HCT116 (cell line): ENCODE results near the gene TBRG1. TPM values are rescaled to one million over a fixed set of nuclear protein-coding genes. Genes with fewer than 3 reads are reported as not detected.

Experiments
- ATAC-seq: fragments of 200-7000 bp; cut with Tn5 transposase; 2 replicates; pipeline ENCODE4 v1.9.1; 2020; ENCODE audit warnings: mild to moderate bottlenecking, moderate library complexity
- BruUV-seq: library from RNA; stranded (reverse); fragments of 400-500 nt; replicated peaks from 2 replicates; lab custom pipeline; 2021; lab: Mats Ljungman, UMichigan
- CTCF ChIA-PET: fragments of 300-600 bp; sonication (Branson Sonifier 250); formaldehyde crosslinking; loops from one replicate; lab custom pipeline; 2021; ENCODE audit warnings: antibody characterized with exemption; lab: Charles Lee
- POLR2A ChIA-PET: fragments of 300-600, 350-600 bp; sonication (Branson Sonifier 250); formaldehyde crosslinking; loops from one replicate; lab custom pipeline; 2021; ENCODE audit warnings: antibody characterized with exemption; lab: Charles Lee
- RAD21 ChIA-PET, 2 experiments: fragments of 300-600 bp; sonication (Branson Sonifier 250); formaldehyde crosslinking; loops; one replicate each; lab custom pipeline; 2023; ENCODE audit warnings: low total read pairs in 2 of 2; ENCODE audit not compliant: uncharacterized antibody in 2 of 2, unreplicated experiment in 2 of 2, low non-redundant PET in 1 of 2; lab: Charles Lee
- DNase-seq: peaks from one replicate; pipeline ENCODE4 v3.0.0-alpha.2; 2010; ENCODE audit warnings: low read depth, low spot score
- H2AFZ ChIP-seq: fragments of 200-600 bp; shearing (Covaris generic), sonication (generic); 2 replicates; pipeline ENCODE4 v1.6.1; 2017; ENCODE audit warnings: low read depth, mixed run types, mixed read lengths, antibody characterized with exemption, low read length; ENCODE audit not compliant: poor library complexity, severe bottlenecking
- H3K27ac ChIP-seq: 2 replicates; pipeline ENCODE4 v1.5.1; 2012; ENCODE audit warnings: low read depth, low read length
- H3K27me3 ChIP-seq: fragments of 200-600 bp; sonication (generic); 2 replicates; pipeline ENCODE4 v1.6.1; 2016; ENCODE audit warnings: mixed run types, low read length, mixed read lengths; ENCODE audit not compliant: insufficient read depth
- H3K36me3 ChIP-seq, 2 experiments: fragments of 200-500 bp in 1 of 2; fragments of 200-600 bp in 1 of 2; sonication (Bioruptor generic) in 1 of 2; sonication (generic) in 1 of 2; 2 replicates each; pipeline versions ENCODE4 v1.5.1 to v1.6.1; 2014 to 2016; ENCODE audit warnings: low read length in 2 of 2, inconsistent platforms in 1 of 2, mixed read lengths in 1 of 2, mixed run types in 1 of 2; ENCODE audit not compliant: insufficient read depth in 2 of 2, control insufficient read depth in 1 of 2
- H3K4me1 ChIP-seq, 2 experiments: fragments of 200-600 bp in 1 of 2; sonication (generic) in 1 of 2; 2 replicates each; pipeline versions ENCODE4 v1.5.1 to v1.6.1; 2012 to 2017; ENCODE audit warnings: low read length in 2 of 2, inconsistent platforms in 1 of 2, mild to moderate bottlenecking in 1 of 2, mixed read lengths in 1 of 2, mixed run types in 1 of 2, moderate library complexity in 1 of 2; ENCODE audit not compliant: insufficient read depth in 2 of 2, control insufficient read depth in 1 of 2
- H3K4me2 ChIP-seq: fragments of 200-600 bp; sonication (generic); 2 replicates; pipeline ENCODE4 v1.6.1; 2017; ENCODE audit warnings: mixed run types, low read length, mixed read lengths
- H3K4me3 ChIP-seq, 2 experiments: fragments of 200-600 bp in 1 of 2; sonication (generic) in 1 of 2; replicated peaks in 1 of 2; 2 replicates each; pipeline ENCODE4 v1.5.1; 2011 to 2016; ENCODE audit warnings: low read length in 2 of 2, control low read depth in 1 of 2, low read depth in 1 of 2, mild to moderate bottlenecking in 1 of 2, mixed read lengths in 1 of 2, mixed run types in 1 of 2
- H3K79me2 ChIP-seq: fragments of 200-600 bp; sonication (generic); 2 replicates; pipeline ENCODE4 v1.6.1; 2017; ENCODE audit warnings: mild to moderate bottlenecking, mixed run types, low read length, moderate library complexity, mixed read lengths; ENCODE audit not compliant: insufficient read depth
- H3K9ac ChIP-seq: fragments of 200-600 bp; sonication (generic); 2 replicates; pipeline ENCODE4 v1.6.1; 2016; ENCODE audit warnings: low read length, mixed read lengths
- H3K9me2 ChIP-seq: fragments of 200-600 bp; sonication (generic), shearing (Covaris generic); 2 replicates; pipeline ENCODE4 v1.6.1; 2017; ENCODE audit warnings: mixed run types, mild to moderate bottlenecking, moderate library complexity; ENCODE audit not compliant: insufficient read depth
- H3K9me3 ChIP-seq, 2 experiments: fragments of 200-500 bp in 1 of 2; fragments of 200-600 bp in 1 of 2; sonication (Bioruptor generic) in 1 of 2; sonication (generic) in 1 of 2; 2 replicates each; pipeline ENCODE4 v1.6.1; 2014 to 2017; ENCODE audit warnings: low read length in 2 of 2, mixed read lengths in 2 of 2, inconsistent platforms in 1 of 2, low read depth in 1 of 2, mild to moderate bottlenecking in 1 of 2, mixed run types in 1 of 2, moderate library complexity in 1 of 2; ENCODE audit not compliant: control insufficient read depth in 1 of 2, insufficient read depth in 1 of 2
- H4K20me1 ChIP-seq: fragments of 200-600 bp; sonication (generic), shearing (Covaris generic); 2 replicates; pipeline ENCODE4 v1.6.1; 2017; ENCODE audit warnings: mixed run types, mild to moderate bottlenecking, moderate library complexity; ENCODE audit not compliant: insufficient read depth
- CEBPB ChIP-seq: IDR thresholded peaks from 2 replicates; pipeline ENCODE4 v1.6.1; 2012; ENCODE audit warnings: low read depth
- CTCF ChIP-seq, 3 experiments: fragments of 200-600 bp in 1 of 3; sonication (generic) in 1 of 3; IDR thresholded peaks in 2 of 3; conservative IDR thresholded peaks in 1 of 3; 2 replicates each; pipeline ENCODE4 v1.5.1; 2012 to 2017; ENCODE audit warnings: low read depth in 2 of 3, low read length in 2 of 3, antibody characterized with exemption in 1 of 3, borderline replicate concordance in 1 of 3, control low read depth in 1 of 3, mild to moderate bottlenecking in 1 of 3, mixed read lengths in 1 of 3, mixed run types in 1 of 3, moderate library complexity in 1 of 3; ENCODE audit not compliant: insufficient read depth in 1 of 3
- ELF1 ChIP-seq: IDR thresholded peaks from 2 replicates; pipeline ENCODE4 v1.6.1; 2012; ENCODE audit warnings: low read depth, borderline replicate concordance
- EZH2 ChIP-seq: fragments of 200-600 bp; sonication (generic); IDR thresholded peaks from 2 replicates; pipeline ENCODE4 v1.6.1; 2017; ENCODE audit warnings: antibody characterized with exemption, mixed run types
- EZH2phosphoT487 ChIP-seq: fragments of 200-600 bp; IDR thresholded peaks from 2 replicates; pipeline ENCODE4 v1.6.1; 2018; ENCODE audit warnings: antibody characterized with exemption, borderline replicate concordance
- FOSL1 ChIP-seq: IDR thresholded peaks from 2 replicates; pipeline ENCODE4 v1.6.1; 2012; ENCODE audit warnings: low read depth
- JUND ChIP-seq: IDR thresholded peaks from 2 replicates; pipeline ENCODE4 v1.6.1; 2012
- POLR2A ChIP-seq: IDR thresholded peaks from 2 replicates; pipeline ENCODE4 v1.7.0; 2011; ENCODE audit warnings: borderline replicate concordance; ENCODE audit not compliant: insufficient read depth, insufficient read length; ENCODE audit errors: extremely low read depth
- POLR2AphosphoS5 ChIP-seq: IDR thresholded peaks from 2 replicates; pipeline ENCODE4 v1.6.1; 2011; ENCODE audit warnings: mild to moderate bottlenecking, low read depth, low read length, moderate library complexity
- REST ChIP-seq: IDR thresholded peaks from 2 replicates; pipeline ENCODE4 v1.6.1; 2012; ENCODE audit warnings: low read depth
- SIN3A ChIP-seq: IDR thresholded peaks from 2 replicates; pipeline ENCODE4 v1.6.1; 2012; ENCODE audit warnings: low read depth
- SP1 ChIP-seq: IDR thresholded peaks from 2 replicates; pipeline ENCODE4 v1.6.1; 2012; ENCODE audit warnings: low read depth
- SRF ChIP-seq: IDR thresholded peaks from 2 replicates; pipeline ENCODE4 v1.6.1; 2012; ENCODE audit warnings: low read depth
- TCF7L2 ChIP-seq: IDR thresholded peaks from 2 replicates; pipeline ENCODE4 v1.7.0; 2011; ENCODE audit warnings: borderline replicate concordance, inconsistent platforms; ENCODE audit not compliant: insufficient read depth, insufficient read length; ENCODE audit errors: extremely low read depth
- YY1 ChIP-seq: IDR thresholded peaks from 2 replicates; pipeline ENCODE4 v1.6.1; 2011; ENCODE audit warnings: low read length, low read depth, moderate library complexity, mild to moderate bottlenecking; ENCODE audit not compliant: insufficient replicate concordance; ENCODE audit errors: extremely low read depth
- ZFX ChIP-seq: fragments of 450-650 bp; IDR thresholded peaks from 2 replicates; pipeline ENCODE4 v1.6.1; 2017
- intact Hi-C: fragments of 100-400 bp; cut with micrococcal nuclease; formaldehyde crosslinking; loops from 2 replicates; pipeline ENCODE4 v1.10.0; 2022
- total RNA-seq: library from RNA; stranded (reverse); gene quantifications from one replicate; pipeline ENCODE4 v1.2.1, GENCODE V29; 2021; ENCODE audit not compliant: unreplicated experiment

TBRG1 gene
- total RNA-seq, 1 experiment from 2014 or later, result 29.6 TPM

GRCh38 chr11:124612045-124612444, 10.6 kb upstream of the TBRG1 start:
- DNase-seq (no peak), ATAC-seq (no peak)
- Histone ChIP-seq H3K4me1 (no peaks in the 10 kb centered on the region), H3K36me3 (no peaks in the 10 kb centered on the region), H3K9me2 (no peaks in the 10 kb centered on the region), H3K27ac (no peak overlapping the region), H3K4me2 (no peak overlapping the region), H2AFZ (no peak overlapping the region), H3K9ac (no peak overlapping the region), H3K9me3 (no peaks in the 10 kb centered on the region), H4K20me1 (no peaks in the 10 kb centered on the region), H3K4me3 (no peak overlapping the region), H3K79me2 (no peaks in the 10 kb centered on the region), H3K27me3 (no peaks in the 10 kb centered on the region)
- TF ChIP-seq ELF1 (no peak), EZH2 (no peak), FOSL1 (no peak), SP1 (no peak), CTCF (IDR thresholded peaks at IDR 0.05 in 2 of 3, conservative IDR thresholded peaks at IDR 0.05 in 1 of 3; ENCODE audit: borderline replicate concordance in 1 of 3, insufficient read depth in 1 of 3, low read depth in 2 of 3, low read length in 2 of 3) (no peak), EZH2phosphoT487 (no peak), POLR2AphosphoS5 (no peak), POLR2A (no peak), JUND (no peak), YY1 (no peak), REST (no peak), SIN3A (no peak), SRF (no peak), ZFX (no peak), TCF7L2 (no peak), CEBPB (no peak)
- ChIA-PET RAD21 (no interaction called here), CTCF (no interaction called here), POLR2A (no interaction called here)
- intact Hi-C loops, result no loop called here
- no TSS peak for BruUV-seq
